Inflammatory macrophage treated with lipopolysaccharide for 4 hours (primary cell): ENCODE data around the gene STX2.

Source experiments
- DNase-seq: peaks from one replicate; pipeline ENCODE4 v3.0.0-alpha.2; 2020

STX2 gene

DNA sequence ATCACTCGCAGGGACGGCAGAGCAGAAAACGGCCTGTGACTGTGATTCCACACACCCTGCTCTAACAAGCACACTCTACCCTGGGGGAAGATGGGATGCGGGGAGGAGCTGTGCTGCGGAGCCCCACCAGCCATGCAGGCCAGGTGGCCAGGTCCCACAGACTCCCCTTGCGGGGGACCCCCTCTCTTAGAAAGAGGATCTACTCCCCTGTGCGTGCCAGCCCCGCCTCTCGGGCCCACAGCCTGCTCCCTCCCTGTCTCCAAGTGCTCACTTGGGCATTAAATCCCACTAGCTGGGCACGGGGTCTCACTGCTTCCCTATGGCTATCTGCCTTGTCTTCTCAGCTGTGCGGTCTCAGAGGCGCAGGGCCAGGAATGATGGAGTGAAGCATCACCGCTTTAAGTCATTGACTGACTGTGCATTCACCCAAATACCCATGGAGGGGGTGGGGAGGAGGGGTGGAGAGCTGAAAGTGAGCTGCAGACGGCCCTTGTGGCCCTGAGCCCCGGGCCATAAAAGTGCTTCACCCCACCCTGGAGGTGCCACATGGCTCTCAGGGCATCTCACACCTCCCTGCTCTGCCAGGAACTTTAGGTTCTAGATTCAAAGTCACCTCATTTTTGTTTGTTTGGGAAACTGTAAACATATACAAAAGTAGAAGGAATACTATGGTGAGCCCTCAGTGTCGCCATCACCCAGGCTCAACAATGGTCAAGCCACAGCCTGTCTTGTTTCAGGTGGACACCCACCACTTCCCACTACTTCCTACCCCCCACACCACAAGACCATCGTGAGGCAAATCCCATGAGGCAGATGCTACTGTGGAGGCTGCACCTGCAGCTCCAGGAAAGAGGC is 9.4 kb downstream of the STX2 start:
- no peak for DNase-seq

DNA sequence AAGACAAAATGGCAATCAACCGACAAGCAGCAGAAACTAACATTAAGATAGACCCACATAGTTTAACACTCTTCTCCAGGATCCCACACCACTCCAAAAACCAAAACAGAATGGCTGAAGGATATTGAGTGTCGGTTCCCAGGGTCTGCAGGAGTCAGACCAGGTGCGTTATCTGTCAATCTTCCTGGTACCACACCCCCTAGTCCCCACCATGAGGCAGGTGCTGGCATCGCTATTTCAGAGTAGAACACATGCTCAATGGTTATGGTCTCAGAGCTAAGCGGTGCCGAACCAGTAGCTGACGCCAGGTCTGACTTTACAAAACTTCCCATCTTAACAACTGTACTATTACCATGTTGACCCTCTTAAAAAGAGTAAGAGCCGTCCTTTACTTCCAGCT is 10.2 kb downstream of the STX2 start:
- DNase-seq: no peak

DNA sequence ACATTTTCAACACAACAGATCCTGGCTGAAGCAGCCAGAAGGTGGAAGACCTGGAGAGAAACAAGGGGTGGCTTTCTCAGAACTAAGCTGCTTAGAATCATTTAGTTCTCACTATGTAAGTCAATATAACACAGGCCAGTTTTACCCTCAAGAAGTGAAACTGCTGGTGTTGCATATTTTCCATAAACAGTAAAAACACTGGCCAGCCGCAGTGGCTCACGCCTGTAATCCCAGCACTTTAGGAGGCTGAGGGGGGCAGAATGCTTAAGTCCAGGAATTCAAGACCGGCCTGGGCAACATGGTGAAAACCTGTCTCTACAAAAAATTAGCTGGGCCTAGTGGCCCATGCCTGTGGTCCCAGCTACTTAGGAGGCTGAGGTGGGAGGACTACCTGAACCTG is 11.6 kb downstream of the STX2 start:
- peak; percentile 38 for DNase-seq

DNA sequence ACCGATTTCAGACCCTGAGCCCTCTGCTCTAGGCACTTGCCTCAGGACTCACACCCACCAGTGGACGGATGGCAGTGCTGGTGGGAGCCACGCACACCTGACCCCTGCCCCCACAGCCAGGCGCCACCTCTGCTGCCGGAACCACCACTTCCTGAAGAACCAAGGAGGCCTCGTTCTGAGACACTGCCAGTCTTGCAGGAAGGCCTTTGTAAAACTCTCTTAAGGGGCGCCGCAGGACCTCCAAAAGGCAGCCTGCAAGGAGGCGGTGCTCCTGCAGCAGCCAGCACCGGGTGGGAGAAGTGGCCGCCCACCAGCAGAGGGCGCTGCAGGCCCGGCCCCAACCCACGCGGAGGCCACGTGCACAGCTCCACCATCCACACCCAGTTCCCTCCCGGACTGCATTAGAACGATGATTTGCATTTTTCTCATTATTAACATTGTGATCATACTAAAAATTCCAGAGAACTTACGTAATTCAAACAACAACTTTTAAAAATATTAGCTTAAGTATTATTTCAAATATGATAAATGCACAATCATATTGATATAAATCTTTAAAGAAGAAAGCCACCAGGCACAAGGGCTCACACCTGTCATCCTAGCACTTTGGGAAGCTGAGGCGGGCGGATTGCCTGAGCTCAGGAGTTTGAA is 12.8 kb downstream of the STX2 start:
- DNase-seq: peak; percentile 57

DNA sequence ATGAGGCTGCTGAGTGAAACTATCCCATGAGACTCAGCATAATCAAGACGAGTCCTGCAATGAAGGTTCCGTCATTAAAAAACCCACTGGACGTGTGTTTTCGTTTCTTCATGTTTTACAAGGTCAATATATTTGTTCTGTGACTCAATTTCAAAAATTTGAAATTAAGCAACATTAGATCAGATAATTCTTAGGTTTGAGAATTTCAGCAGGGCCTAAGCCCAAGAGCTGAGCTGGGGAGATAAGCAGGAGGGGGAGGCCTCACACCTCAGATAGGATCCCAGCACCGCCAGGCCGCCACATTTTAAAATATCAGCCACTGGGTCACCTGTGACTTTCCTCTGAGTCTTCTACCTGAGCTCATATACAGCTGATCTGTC is 13.3 kb downstream of the STX2 start:
- no peak for DNase-seq

DNA sequence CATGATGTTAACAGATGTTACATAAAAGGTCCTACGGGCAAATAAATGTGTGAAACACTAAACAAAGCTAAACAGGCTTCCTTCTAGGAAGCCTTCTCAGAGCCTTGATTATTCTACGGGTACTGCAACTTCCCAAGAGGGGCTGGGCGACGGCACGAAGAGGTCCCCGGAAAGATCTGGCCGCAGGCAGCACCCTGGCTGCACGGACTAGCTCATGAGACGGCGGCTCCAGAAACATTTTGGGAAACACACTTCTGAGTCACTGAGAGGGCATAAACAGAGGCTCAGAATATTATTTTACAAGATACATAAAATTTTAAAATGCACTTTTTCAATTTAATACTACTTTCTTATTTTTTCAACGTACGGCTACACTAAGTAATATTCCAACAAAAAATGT is 19.4 kb downstream of the STX2 start:
- DNase-seq: no peak

DNA sequence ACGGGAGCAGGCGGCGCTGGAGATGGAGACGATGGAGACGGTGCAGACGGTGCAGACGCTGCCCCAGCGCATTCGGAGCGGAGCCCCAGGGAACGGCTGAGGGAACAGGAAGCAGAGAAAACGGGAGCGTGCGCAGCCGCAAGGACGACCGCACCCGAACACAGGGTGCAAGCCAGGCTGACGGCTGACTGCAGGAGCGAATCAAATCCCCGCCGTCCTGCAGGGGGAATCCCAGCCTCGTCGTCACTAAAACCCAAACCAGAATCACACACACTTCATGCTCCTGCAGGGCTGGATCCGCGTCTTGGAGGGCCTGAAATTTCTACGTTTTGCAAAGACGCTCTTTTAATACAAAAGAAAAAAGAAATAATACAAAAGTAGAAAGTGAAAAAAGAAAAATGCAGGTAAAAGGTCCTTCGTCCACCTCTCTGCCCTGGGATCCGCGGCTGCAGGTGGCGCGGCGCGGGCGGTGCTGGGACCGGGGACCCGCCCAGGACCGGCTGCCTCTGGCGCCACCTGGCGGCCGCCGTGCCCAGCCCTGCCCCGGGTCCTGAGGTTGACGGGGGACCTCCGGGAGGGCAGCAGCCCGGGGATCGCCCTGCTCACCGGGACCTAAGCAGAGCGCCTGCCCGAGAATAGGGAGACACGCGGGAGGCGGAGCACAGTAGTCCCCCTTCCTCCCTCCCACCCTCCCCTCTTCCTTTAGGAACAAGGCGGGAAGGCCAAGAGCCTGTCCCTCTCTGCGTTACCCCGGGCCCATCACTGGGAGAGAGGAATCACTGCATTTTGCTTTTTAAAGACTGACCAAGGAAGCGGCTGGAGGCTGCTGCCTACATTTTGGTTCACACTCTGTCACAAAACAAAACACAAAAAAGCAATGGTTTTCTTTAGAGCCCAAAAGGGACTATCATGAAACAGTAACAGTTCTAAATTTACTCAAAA is 20.1 kb downstream of the STX2 start:
- DNase-seq: peak; percentile 46

DNA sequence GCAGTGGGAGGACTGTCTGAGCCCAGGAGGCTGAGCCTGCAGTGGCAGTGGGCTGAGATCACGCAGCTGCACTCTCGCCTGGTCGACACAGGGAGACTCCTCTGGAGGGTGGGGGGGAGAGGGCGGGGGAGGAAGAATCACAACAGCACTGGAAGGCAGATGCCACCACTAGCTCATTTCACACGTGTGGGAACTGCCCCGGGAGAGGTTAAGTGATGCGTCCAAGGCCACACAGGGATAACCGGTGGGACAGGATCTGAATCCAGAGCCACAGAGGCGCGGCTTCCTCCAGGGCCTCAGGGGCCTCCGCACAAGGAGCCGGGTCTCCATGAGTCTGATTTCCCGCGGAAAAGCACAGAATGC is 20.8 kb downstream of the STX2 start:
- DNase-seq: no peak

DNA sequence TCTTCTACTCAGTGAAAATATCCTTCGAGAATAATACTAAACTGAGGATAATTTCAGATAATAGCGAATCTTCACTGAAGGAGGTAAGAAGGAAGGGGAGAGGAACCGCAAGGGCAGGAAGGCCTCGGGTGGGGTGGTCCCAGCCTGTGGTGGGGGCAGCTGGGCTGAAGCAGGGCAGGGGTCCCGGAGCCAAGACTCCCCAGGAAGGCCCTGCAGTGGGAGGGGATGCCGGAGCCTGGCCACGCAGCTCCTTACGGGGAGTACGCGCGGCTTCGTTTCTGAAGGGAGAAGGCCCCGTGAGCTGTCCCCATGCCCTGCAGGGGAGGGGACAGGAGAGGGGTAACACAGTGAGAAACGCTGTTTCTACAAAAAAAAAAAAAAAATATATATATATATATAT is 21.2 kb downstream of the STX2 start:
- no peak for DNase-seq

DNA sequence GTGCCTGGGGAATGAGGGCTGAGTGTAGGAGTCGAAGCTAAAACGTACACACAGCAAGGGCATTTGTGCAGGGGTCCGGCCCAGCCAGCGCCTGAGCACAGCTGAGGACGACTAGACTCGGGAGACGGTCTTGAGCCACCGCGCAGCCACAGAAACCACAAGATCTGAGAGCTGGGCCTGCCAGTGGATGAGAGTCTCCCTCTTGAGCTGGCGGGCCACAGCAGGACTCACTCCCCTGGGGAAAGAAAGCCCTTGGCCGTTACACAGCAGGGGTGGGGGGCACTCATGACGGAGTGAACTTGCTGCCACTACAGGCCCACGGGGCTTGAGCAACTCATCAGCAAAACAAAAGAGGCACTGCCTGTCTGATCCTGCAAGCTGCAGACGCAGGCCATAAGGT is 23.0 kb downstream of the STX2 start:
- DNase-seq: no peak

DNA sequence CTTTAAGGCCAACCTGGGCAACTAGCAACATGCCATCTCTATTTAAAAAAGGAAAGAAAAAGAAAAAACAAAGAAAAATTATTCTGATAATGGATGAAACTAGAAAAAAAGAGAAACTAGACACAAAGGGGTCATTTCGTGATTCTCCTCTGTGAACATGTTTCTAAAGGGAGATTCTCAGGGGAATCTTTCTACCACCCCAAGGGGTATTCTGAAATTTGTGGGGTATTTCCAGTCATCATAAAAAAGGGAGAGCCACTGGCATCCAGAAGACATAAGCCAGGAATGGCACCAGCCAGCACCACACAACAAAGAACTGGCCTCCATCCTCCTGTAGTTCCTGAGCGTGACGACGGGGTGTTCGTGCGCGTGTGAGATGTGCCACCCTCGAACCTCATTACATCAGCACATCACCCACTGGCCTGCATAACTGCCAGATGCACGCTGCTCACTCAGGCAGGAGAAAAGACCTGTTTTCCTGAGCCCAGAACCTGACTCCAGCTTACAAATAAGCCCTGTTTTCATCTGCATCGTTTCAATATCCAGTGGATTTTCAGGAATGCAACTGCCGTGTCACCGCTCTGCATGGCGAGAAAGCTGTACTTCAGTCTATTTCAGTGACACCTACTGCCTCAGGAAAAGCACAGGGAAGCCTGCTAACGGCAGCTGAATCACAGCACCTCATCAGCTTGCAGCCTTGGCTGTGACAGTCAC is 23.9 kb downstream of the STX2 start:
- DNase-seq: no peak

DNA sequence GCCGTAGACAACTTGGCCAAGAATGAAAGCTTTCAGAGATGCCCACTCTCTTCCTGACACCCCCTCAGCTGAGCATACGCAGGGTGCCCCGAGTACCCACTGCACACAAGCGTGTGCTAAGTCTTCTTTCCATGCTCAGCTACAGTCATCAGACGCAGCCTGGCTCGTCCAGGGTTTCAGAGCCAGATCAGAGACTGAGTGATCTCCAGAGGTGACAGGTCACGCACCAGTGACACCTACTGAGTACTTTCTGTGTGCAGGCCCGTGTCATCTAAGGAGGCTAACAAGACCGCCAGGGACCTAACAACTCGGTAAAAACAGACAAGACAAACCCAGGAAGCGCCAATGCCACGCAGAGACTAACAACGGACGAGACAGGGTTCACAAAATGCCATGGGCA is 25.1 kb downstream of the STX2 start:
- no peak for DNase-seq

DNA sequence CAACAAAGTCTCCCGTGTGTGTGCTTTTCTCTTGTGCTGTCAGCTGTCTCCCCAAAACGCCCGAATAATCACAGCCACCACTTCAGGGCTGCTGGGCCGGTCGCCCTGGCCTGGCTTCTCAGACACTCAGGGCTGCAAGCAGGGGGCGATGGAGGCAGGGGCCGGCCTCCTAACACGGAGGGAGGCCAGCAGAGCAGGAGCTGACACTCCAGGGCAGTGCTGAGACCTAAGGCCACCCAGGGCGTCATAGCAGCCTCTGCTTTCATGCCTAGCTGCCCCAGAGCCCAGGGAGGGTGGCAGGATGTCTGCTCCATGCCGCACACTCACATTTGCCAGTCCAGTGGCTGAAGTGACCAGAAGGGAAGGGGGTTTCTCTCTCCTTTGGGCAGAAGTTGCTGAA is 25.6 kb downstream of the STX2 start:
- no peak for DNase-seq

DNA sequence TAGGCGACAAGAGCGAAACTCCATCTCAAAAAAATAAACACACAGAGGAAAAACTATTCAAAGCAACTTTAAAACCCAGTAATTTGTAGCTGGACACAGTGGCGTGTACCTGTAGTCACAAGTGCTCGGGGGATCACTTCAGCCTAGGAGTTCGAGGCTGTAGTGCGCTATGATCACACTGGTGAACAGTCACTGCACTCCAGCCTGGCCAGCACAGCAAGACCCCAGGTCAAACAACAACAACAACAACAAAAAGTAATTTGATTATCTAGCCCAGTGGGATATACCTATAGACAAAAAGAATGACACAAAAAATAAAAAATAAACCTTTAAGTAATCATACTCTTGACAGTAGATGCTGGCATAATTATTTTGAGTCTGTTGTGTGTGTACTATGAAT is 29.3 kb downstream of the STX2 start:
- no peak for DNase-seq

DNA sequence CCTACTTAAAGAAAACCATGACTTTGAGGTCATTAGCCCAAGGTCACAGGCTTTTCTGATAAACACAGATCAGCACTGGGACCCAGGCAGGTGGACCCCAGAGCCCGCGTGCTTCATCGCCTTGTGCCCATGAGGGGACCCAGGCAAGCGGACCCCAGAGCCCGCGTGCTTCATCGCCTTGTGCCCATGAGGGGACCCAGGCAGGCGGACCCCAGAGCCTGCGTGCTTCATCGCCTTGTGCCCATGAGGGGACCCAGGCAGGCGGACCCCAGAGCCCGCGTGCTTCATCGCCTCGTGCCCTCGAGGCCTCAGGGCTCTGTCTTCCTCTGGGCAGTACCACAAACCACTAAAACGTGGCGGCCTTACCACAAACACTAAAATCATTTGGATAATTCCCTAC is 31.7 kb downstream of the STX2 start:
- no peak for DNase-seq

DNA sequence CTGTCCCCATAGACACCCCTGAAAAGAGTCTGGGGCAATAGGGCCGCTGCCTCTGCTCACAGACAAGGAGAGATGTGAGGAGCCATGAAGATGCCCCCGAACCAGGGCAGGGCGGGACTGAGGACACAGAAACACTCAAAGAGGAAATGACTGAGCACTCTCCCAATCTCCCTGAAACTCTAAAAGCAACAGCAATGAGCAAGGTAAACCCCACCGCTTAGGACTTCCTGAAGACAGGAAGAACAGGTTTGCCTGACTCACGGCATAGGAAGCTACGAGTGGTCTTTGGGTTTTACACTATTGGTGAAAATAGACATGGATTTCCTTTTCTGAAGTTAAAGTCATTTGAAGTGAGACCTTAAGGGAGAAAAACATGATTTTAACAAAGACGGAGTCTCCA is 32.5 kb downstream of the STX2 start:
- no peak for DNase-seq

DNA sequence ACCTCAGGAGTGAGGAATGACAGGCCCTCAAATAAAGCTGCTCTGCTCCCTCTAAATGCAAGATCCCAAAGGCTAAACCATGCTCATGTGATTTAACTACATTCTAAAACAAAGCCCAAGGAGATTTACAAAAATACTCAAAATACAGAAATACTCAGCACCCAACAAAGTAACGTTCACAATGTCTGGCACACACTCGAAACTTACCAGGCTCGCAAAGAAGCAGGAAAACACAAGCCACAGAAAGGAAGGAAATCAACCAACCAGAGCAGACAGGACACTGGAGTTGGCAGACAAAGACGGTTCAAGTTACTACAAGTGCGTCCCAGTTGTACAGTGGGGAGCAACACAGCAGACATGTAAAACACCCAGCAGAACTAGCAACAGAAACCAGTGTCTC is 33.4 kb downstream of the STX2 start:
- DNase-seq: no peak

DNA sequence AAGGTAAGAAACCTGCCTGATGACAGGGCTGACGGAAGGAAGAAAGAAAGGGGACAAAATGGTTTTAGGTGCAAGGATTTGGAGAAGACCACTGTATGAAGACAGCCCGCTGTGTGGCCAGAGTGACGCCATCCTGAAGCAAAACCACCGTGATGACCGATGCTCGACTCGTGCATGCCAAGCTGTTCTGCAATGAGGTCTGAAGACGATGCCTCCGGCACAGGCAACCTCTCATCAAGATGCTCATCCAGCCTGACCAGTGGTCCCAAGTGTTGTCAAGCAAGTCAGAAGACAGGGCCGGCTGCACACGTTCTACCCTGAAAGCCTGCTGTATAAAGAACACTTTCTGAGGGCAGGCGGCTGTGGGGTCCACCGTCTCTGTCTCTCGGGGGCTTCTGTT is 34.8 kb downstream of the STX2 start:
- no peak for DNase-seq

DNA sequence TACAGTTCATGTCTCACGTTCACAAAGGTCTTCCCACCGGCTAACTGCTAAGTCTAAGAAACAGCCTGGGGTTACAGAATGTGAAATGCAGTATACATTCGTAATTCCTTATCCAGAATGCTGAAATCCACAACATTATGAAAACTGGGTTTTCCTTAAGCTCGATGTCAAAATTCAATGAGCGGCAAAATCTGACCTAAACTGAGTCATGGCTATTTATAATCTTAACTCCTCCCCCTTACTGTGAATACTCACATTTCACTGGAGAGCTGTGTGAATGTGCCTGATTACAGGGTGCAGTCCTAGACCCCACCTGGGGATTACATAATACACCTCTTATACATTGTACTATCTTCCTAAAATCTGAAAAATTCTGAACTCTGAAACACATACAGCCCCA is 35.3 kb downstream of the STX2 start:
- peak; percentile 32 for DNase-seq

DNA sequence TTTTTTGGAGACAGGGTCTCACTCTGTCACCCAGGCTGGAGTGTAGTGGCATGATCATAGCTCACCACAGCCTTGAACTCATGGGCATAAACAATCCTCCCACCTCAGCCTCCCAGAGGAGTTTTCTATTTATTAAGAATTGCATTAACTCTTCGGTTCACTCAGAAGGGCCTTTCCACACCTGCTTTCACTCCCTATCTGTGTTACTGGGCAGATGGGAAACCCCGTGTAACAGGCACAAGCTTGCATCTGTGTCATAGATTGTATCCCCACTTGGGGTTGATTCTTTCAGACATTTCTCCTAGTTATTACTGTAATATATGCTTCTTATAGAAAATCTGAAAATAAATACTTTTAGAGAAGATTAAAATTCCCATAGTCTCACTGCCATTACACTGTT is 38.7 kb downstream of the STX2 start:
- DNase-seq: no peak

DNA sequence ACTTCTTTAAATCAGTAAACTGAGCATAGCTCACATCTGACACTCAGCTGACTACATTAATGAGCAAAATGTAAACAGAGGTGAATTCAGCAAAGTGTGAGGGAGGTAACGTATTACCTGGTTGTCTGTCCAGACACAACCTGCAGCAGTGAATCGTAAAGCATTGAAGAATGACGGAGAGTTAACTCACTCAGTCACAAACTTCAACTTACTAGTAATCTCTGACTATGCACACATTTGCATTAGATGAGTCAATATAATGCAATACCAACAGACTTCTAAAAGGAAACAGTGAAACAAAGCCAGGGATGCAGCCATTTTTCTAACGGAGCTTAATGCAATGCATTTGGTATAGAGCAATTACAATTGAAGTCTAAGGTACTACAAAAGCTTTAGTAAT is 40.0 kb downstream of the STX2 start:
- DNase-seq: no peak

DNA sequence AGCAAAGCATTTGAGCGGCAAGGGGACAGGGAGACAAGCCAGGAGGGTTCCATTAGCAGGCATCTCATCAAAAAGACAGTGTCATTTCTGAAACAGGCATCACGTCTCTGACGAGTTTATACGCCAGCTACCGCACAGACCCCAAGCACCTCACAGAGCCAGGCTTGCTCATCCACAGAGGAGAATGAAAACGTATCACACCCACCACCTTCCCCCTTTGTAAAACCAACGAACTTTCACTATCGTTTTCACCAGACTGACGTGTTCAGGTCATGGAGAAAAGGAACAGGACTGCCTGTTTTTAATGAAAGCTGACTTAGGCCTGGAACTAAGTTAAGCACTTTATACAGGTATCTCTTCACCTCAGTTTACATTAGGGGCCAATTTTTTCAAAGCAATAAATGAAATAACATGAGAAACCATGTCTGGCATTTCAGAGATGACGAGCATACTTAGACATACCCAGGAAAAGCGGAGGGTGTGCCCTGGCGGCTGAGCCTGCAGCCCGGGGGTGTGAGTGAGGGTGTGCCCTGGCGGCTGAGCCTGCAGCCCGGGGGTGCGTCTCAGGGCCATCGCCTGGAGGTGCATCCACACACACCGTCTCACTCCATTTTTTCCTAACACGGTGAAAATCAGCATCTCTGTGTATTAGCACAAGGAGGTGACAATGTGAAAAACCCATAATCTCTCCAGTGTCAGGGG is 41.9 kb downstream of the STX2 start:
- peak; percentile 13 for DNase-seq
